ENCODE measurements around the gene ACADL.
A peak's percentile ranks its signal among the peaks of the same experiment; 100 is the strongest.

ACADL gene

GRCh38 chr2:210259687-210260086 is 34.4 kb upstream of the ACADL start:
- no peak for TF ChIP-seq CTCF (IDR thresholded peaks at IDR 0.05)

GRCh38 chr2:210252699-210253606 is 27.7 kb upstream of the ACADL start:
- no peak for TF ChIP-seq CTCF (IDR thresholded peaks at IDR 0.05)

GRCh38 chr2:210250622-210251021 is 25.4 kb upstream of the ACADL start:
- no peak for TF ChIP-seq CTCF (IDR thresholded peaks at IDR 0.05)

GRCh38 chr2:210233487-210233886 is 8.2 kb upstream of the ACADL start:
- peak; percentile 18; the same call in 1 of the 2 replicates for TF ChIP-seq CTCF (IDR thresholded peaks at IDR 0.05)

GRCh38 chr2:210230984-210231383 is 5.7 kb upstream of the ACADL start:
- no peak for TF ChIP-seq CTCF (IDR thresholded peaks at IDR 0.05)

- TF ChIP-seq CTCF (IDR thresholded peaks at IDR 0.05): no peak
Measured at GRCh38 chr2:210230518-210230917, 5.3 kb upstream of the ACADL start.

- no peak for TF ChIP-seq CTCF (IDR thresholded peaks at IDR 0.05)
Measured at GRCh38 chr2:210228586-210228985, 3.3 kb upstream of the ACADL start.
